ENCODE data around the gene CEP72.

The CEP72 gene

GRCh38 chr5:660491-661030 lies 48.4 kb downstream of the CEP72 start:
- no peak overlapping the region for H4K91ac ChIP-seq (ENCODE audit: low read depth, low read length, poor library complexity)
- no peak for DNase-seq (ENCODE audit: low spot score)
- peaks cover 0 to 3% of the 10 kb centered on the region in 2 donors for H3K4me1 ChIP-seq (ENCODE audit: control insufficient read depth in 2 of 2, insufficient read depth in 1 of 2, low read depth in 1 of 2, low read length in 2 of 2)
- peaks cover 58 to 97% of the 10 kb centered on the region in 2 donors for H3K36me3 ChIP-seq (replicated peaks in 1 of 2; ENCODE audit: control insufficient read depth in 2 of 2, insufficient read depth in 2 of 2, low read length in 2 of 2)
- no peak overlapping the region for H3K4me3 ChIP-seq (ENCODE audit: low read length in 2 of 2)
- no peak overlapping the region for H3K27ac ChIP-seq (replicated peaks; ENCODE audit: low read length)
- H3K27me3 ChIP-seq (ENCODE audit: control insufficient read depth in 3 of 3, insufficient read depth in 3 of 3, low read depth in 1 of 3, low read length in 3 of 3): no peaks in the 10 kb centered on the region
- no peak overlapping the region for H4K8ac ChIP-seq (ENCODE audit: low read depth, low read length)
- WGBS, 2 donors (ENCODE audit: extremely low coverage in 2 of 2, insufficient read length in 2 of 2, insufficient replicate concordance in 1 of 2): no CpG with 5 or more reads among the region's 11 CpGs
- peak overlapping the region; percentile 24 for H3K18ac ChIP-seq (ENCODE audit: low read length)
- H3K4ac ChIP-seq (ENCODE audit: low read length): no peak overlapping the region
- no peak overlapping the region for H2BK5ac ChIP-seq (ENCODE audit: low read length)
- H3K23ac ChIP-seq (ENCODE audit: low read depth, low read length, poor library complexity): peak overlapping the region; percentile 67
- peaks cover 19 to 32% of the 10 kb centered on the region in 2 donors for H3K9me3 ChIP-seq (replicated peaks in 1 of 2; ENCODE audit: control insufficient read depth in 2 of 2, insufficient read depth in 1 of 2, low read depth in 1 of 2, low read length in 2 of 2)
- H3K9ac ChIP-seq (ENCODE audit: low read depth, low read length, poor library complexity): no peak overlapping the region
- no peak overlapping the region for H2BK120ac ChIP-seq (ENCODE audit: low read depth, low read length)
- no peak overlapping the region for H2AK5ac ChIP-seq (ENCODE audit: low read depth, low read length)
- no peak overlapping the region for H2BK12ac ChIP-seq (ENCODE audit: low read length)
- H2AFZ ChIP-seq (ENCODE audit: low read length): no peak overlapping the region
- no peak overlapping the region for H3K4me2 ChIP-seq (ENCODE audit: insufficient read depth, low read length, poor library complexity, severe bottlenecking)
- peaks cover 8% of the 10 kb centered on the region for H3K79me1 ChIP-seq (ENCODE audit: low read depth, low read length)
- no peak overlapping the region for H3K14ac ChIP-seq (ENCODE audit: low read length)
- no peak overlapping the region for H2BK15ac ChIP-seq (ENCODE audit: low read length)

- Histone ChIP-seq H3K23ac (ENCODE audit: low read depth, low read length, poor library complexity) (peak overlapping the region; percentile 83), H3K27ac (replicated peaks; ENCODE audit: low read length) (no peak overlapping the region), H3K14ac (ENCODE audit: low read length) (no peak overlapping the region), H3K4ac (ENCODE audit: low read length) (no peak overlapping the region), H3K4me3 (ENCODE audit: low read length in 2 of 2) (no peak overlapping the region), H3K36me3 (replicated peaks in 1 of 2; ENCODE audit: control insufficient read depth in 2 of 2, insufficient read depth in 2 of 2, low read length in 2 of 2) (peaks cover 59 to 95% of the 10 kb centered on the region in 2 donors), H3K27me3 (ENCODE audit: control insufficient read depth in 3 of 3, insufficient read depth in 3 of 3, low read depth in 1 of 3, low read length in 3 of 3) (no peaks in the 10 kb centered on the region), H3K9ac (ENCODE audit: low read depth, low read length, poor library complexity) (peak overlapping the region; percentile 30), H3K9me3 (replicated peaks in 1 of 2; ENCODE audit: control insufficient read depth in 2 of 2, insufficient read depth in 1 of 2, low read depth in 1 of 2, low read length in 2 of 2) (peaks cover 17 to 31% of the 10 kb centered on the region in 2 donors), H3K79me1 (ENCODE audit: low read depth, low read length) (peaks cover 8% of the 10 kb centered on the region), H2AFZ (ENCODE audit: low read length) (no peak overlapping the region), H2BK12ac (ENCODE audit: low read length) (peak overlapping the region; percentile 19), H3K4me1 (ENCODE audit: control insufficient read depth in 2 of 2, insufficient read depth in 1 of 2, low read depth in 1 of 2, low read length in 2 of 2) (peaks cover 0 to 3% of the 10 kb centered on the region in 2 donors), H4K91ac (ENCODE audit: low read depth, low read length, poor library complexity) (no peak overlapping the region), H2BK15ac (ENCODE audit: low read length) (no peak overlapping the region), H2BK5ac (ENCODE audit: low read length) (peak overlapping the region; percentile 48), H2BK120ac (ENCODE audit: low read depth, low read length) (no peak overlapping the region), H3K4me2 (ENCODE audit: insufficient read depth, low read length, poor library complexity, severe bottlenecking) (no peak overlapping the region), H4K8ac (ENCODE audit: low read depth, low read length) (no peak overlapping the region), H3K18ac (ENCODE audit: low read length) (peak overlapping the region; percentile 11), H2AK5ac (ENCODE audit: low read depth, low read length) (no peak overlapping the region)
- no CpG with 5 or more reads among the region's 53 CpGs for WGBS, 2 donors (ENCODE audit: extremely low coverage in 2 of 2, insufficient read length in 2 of 2, insufficient replicate concordance in 1 of 2)
- no peak for DNase-seq (ENCODE audit: low spot score)
These were observed 50.0 kb downstream of the CEP72 start for GRCh38 chr5:661891-662750.

GRCh38 chr5:662751-663435 lies 50.8 kb downstream of the CEP72 start:
- H3K27ac ChIP-seq (replicated peaks; ENCODE audit: low read length): no peak overlapping the region
- no peaks in the 10 kb centered on the region for H3K27me3 ChIP-seq (ENCODE audit: control insufficient read depth in 3 of 3, insufficient read depth in 3 of 3, low read depth in 1 of 3, low read length in 3 of 3)
- H3K9me3 ChIP-seq (replicated peaks in 1 of 2; ENCODE audit: control insufficient read depth in 2 of 2, insufficient read depth in 1 of 2, low read depth in 1 of 2, low read length in 2 of 2): peaks cover 12 to 23% of the 10 kb centered on the region in 2 donors
- H3K23ac ChIP-seq (ENCODE audit: low read depth, low read length, poor library complexity): peak overlapping the region; percentile 83
- peak overlapping the region; percentile 22 for H2BK12ac ChIP-seq (ENCODE audit: low read length)
- H3K4me3 ChIP-seq (ENCODE audit: low read length in 2 of 2): no peak overlapping the region
- no peak for DNase-seq (ENCODE audit: low spot score)
- H3K14ac ChIP-seq (ENCODE audit: low read length): no peak overlapping the region
- no peak overlapping the region for H3K9ac ChIP-seq (ENCODE audit: low read depth, low read length, poor library complexity)
- H2AFZ ChIP-seq (ENCODE audit: low read length): no peak overlapping the region
- H2BK5ac ChIP-seq (ENCODE audit: low read length): no peak overlapping the region
- WGBS, 2 donors (ENCODE audit: extremely low coverage in 2 of 2, insufficient read length in 2 of 2, insufficient replicate concordance in 1 of 2): no CpG with 5 or more reads among the region's 56 CpGs
- no peak overlapping the region for H3K18ac ChIP-seq (ENCODE audit: low read length)
- peaks cover 5% of the 10 kb centered on the region for H3K79me1 ChIP-seq (ENCODE audit: low read depth, low read length)
- no peak overlapping the region for H3K4me2 ChIP-seq (ENCODE audit: insufficient read depth, low read length, poor library complexity, severe bottlenecking)
- no peak overlapping the region for H2AK5ac ChIP-seq (ENCODE audit: low read depth, low read length)
- no peak overlapping the region for H2BK120ac ChIP-seq (ENCODE audit: low read depth, low read length)
- H2BK15ac ChIP-seq (ENCODE audit: low read length): no peak overlapping the region
- H3K36me3 ChIP-seq (replicated peaks in 1 of 2; ENCODE audit: control insufficient read depth in 2 of 2, insufficient read depth in 2 of 2, low read length in 2 of 2): peaks cover 56 to 93% of the 10 kb centered on the region in 2 donors
- no peak overlapping the region for H4K91ac ChIP-seq (ENCODE audit: low read depth, low read length, poor library complexity)
- H3K4ac ChIP-seq (ENCODE audit: low read length): no peak overlapping the region
- no peak overlapping the region for H4K8ac ChIP-seq (ENCODE audit: low read depth, low read length)
- peaks cover 0 to 3% of the 10 kb centered on the region in 2 donors for H3K4me1 ChIP-seq (ENCODE audit: control insufficient read depth in 2 of 2, insufficient read depth in 1 of 2, low read depth in 1 of 2, low read length in 2 of 2)
